Stromal cell of bone marrow (primary cell): ENCODE measurements around the gene PGBD1.

ENCODE experiments used
- DNase-seq: peaks from one replicate; pipeline ENCODE4 v3.0.0-alpha.2; 2012; ENCODE audit warnings: low read depth

Gene PGBD1

DNA sequence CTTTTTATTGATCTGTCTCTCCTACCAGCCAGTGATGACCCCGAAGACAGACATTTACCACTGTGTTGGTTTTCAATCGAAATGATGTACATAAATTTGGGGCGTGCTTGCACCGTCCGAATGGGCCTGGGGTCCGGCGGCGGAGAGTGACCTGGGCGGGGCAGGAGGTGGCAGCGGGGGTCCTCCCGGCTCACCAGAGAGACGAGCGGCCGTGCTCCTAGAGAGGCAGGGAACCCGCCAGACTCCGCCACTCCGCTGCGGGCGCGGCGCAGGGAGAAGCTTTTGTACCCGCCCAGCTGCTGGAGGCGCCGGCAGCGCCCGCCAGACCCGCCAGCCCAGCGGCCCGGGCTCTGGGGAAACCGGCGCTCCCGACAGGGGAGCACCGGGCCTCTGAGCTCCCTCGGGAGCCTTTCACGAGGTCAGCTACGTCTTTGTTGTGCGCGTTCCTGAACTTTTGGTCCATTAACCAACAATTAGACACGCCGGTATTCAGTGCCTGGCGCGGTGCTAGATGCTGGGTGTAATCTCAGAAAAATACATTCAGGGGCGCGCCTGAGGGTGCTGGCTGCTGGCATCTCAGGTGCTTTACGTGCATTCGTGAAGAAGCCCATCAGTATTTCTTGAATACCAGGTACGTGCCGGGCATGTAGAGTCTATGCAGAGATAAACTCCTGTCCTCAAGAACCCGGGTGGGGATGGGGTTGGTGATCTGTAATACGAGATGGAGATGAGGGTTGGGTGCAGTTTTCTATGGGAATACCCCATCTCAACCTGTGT lies at the start of gene PGBD1:
TSS of gene PGBD1 (plus strand) at position 285 of the 777 bp plus-strand sequence. CDS start 2,242 bp downstream, outside the sequence.
- DNase-seq = peak; percentile 40

DNA sequence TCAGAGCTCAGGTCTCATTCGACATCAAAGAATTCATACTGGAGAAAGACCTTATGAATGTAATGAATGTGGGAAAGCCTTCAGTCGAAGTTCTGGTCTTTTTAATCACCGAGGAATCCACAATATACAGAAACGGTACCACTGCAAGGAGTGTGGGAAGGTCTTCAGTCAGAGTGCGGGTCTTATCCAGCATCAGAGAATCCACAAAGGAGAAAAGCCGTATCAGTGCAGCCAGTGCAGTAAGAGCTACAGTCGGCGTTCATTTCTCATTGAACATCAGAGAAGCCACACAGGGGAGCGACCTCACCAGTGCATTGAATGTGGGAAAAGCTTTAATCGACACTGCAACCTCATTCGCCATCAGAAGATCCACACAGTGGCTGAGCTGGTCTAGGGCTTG lies 48.6 kb upstream of the PGBD1 start:
- no peak for DNase-seq

DNA sequence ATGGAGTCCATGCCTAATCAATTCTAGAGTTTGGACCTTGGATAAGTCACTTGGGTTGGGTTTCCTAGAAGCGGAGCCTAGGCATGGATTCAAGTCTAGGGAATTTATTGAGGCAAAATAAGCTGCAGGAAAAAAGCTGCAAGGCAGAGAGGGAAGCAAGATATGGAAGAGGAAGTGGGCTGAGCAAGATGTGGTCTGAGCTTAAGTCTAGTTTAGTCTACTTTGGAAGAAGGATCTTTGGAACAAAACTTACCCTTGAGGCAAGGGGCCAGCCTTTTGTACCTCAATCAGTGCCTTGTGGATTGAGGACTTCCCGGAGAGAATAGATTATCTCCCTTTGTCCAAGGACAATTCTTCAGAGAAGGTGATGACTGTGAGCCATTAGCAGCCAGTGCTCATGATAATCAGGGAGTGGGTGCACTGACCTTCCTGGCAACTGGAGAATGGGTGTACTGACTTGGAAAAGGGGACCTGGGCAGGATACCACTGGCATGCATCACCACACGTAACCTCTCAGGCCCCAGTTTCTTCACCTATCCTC lies 45.4 kb upstream of the PGBD1 start:
- DNase-seq = no peak

DNA sequence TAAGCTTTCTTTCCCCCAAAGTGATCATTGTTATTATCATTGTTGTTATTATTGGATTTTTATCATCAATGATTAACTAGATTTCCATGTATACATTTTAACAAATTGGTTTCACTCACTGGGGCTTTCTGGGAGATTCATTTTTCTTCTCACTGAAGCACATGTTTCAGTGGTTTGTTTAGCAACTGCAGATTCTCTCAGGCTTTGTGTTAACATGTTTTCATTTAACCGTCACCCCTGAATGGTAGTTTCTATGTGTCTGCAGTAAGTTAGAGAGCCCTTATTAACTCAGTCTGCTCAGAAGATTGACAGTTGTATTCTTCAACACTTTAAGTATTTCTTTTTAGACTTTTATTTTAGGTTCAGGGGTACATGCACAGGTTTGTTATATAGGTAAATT lies 41.7 kb upstream of the PGBD1 start:
- no peak for DNase-seq

- no peak for DNase-seq
These were observed 40.9 kb upstream of the PGBD1 start for GRCh38 chr6:28240471-28240870.

DNA sequence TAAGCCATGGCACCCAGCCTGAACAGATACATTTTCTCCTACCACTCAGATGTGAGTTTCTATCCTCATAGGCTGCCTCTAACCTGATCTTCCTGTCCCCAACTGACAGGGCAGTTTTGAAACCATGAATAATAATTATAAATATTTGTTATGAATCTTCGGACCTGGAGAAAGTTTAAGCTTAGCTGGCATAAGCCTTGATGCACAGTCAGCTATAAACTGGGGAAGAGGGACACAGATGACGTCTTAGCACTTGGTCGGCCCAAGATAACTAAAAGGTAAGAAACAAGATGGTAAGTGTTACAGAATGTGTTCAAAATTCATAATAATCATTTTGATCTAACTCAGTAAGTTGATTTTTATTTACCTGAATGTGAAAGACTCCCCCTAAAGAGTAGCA lies 37.4 kb upstream of the PGBD1 start:
- DNase-seq = no peak

DNA sequence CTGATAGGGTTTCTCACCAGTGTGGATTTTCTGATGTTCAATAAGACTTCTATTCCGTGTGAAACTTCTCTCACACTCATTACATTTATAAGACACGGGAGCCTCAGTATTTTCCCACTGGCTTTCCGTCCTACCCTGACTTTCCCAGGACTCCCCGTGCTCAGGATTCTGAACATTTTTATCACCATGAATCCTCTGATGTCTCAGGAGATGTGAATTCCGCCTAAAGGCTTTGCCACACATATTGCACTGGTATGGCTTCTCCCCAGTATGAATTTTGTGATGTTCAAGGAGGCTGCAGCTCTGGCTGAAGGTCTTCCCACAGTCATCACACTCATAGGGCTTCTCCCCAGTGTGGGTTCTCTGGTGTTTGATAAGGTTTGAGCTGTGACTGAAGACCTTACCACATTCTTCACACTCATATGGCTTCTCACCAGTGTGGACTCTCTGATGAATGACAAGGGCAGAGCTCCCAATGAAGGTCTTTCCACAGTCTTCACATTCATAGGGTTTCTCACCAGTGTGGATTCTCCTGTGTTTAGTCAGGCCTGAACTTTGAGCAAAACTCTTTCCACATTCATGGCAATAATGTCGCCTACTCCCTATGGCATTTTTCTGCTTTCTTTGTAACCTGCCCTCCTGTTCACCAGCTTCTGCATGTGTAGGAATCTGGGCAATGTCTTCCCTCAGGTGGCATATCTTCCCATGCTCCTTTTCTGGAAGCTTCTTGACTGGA lies 36.0 kb upstream of the PGBD1 start:
- no peak for DNase-seq

DNA sequence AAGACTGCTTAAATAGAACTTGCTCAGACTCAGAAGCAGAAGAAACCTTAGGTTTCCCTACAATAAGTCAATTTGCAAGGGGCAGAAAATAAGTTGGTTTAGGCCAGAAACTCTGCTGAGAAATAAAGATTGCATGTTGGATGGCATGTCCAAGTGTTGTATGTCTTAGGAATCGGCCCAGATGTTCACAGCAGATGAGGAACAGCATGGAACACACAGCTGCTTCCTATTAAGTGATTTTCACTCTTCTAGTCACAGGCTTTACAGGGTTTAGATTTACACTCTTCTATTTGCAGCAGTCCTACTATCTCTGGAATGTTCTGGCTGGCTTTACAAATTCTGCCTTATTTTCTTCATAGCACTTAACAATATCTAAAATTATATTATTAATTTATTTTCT lies 32.5 kb upstream of the PGBD1 start:
- DNase-seq = no peak

GRCh38 chr6:28250747-28251146 lies 30.6 kb upstream of the PGBD1 start:
- no peak for DNase-seq

GRCh38 chr6:28251661-28252008 lies 29.7 kb upstream of the PGBD1 start:
- no peak for DNase-seq

- peak; percentile 84 for DNase-seq
These were observed 29.1 kb upstream of the PGBD1 start, which contains the start of gene ZKSCAN4 for GRCh38 chr6:28252009-28252975. ZKSCAN4 (minus strand) TSS chr6:28252269; CDS start chr6:28251980, 289 bp downstream.

DNA sequence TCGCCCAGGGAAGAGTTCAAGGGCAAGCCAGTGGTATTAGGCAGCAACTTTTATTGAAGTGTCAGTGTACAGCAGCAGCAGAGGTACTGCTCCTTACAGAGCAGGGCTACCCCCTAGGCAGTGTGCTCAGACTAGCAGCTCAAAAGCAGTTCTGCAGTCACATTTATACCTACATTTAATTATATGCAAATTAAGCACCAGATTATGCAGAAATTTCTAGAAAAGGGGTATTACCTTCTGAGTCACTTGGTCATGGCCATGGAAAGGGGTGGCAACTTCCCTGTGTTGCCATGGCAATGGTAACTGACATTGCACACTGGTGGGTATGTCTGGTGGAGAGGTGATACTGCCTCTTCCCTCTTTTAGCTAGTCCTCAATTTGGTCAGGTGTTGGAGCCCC lies 27.3 kb upstream of the PGBD1 start:
- no peak for DNase-seq

DNA sequence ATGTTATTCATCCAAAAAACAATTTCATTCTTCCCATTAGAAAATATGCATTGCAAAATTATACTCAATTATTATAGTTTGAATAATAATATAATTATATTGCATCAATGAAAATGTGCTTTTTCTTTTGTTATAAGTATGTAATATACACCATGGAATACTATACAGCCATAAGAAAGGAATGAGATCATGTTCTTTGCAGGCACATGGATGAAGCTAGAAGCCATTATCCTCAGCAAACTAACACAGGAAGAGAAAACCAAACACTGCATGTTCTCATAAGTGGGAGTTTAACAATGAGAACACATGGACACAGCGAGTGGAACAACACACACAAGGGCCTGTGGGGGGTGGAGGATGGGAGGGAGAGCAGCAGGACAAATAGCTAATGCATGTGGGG lies 24.3 kb upstream of the PGBD1 start:
- DNase-seq = no peak

DNA sequence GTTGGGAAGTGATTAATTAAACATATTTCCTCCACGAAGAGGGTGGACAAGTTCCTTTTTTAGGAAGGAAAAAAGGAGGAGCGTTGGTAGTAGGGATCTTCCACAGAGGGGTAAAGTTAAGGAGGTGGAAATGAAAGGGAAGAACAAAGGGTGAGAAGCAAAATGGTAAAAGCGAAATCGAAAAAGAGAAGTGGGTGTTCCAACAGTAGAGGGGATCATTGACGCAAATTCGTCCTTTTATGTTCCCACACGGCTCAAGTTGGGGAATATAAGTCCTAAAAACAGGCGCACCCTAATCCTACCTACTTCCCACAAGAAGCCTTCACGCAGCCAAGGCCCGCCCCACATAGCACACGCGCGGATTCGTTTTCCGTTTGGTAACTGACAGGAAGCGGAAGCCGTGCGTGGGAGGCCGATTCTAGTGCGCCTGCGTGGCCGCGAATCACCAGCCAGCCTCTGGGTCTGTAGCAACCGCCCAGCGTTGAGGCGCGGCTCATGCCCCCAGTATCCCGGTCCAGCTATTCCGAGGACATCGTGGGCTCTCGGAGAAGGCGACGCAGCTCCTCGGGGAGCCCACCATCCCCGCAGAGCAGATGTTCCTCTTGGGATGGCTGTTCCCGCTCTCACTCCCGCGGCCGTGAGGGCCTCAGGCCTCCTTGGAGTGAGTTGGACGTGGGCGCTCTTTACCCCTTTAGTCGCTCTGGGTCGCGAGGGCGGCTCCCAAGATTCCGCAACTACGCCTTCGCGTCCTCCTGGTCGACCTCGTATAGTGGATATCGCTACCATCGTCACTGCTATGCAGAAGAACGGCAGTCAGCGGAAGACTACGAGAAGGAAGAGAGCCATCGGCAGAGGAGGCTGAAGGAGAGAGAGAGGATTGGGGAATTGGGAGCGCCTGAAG lies 22.2 kb upstream of the PGBD1 start, which contains the start of gene NKAPL:
TSS of gene NKAPL (plus strand) at position 421 of the 901 bp plus-strand sequence. CDS start at position 496, 75 bp downstream.
- DNase-seq = peak; percentile 50

- no peak for DNase-seq
These were observed 17.4 kb upstream of the PGBD1 start for GRCh38 chr6:28263922-28264321.

GRCh38 chr6:28264834-28265401 lies 16.5 kb upstream of the PGBD1 start:
- DNase-seq = no peak

- DNase-seq = no peak
These were observed 14.8 kb upstream of the PGBD1 start for GRCh38 chr6:28266563-28266961.

- peak; percentile 78 for DNase-seq
These were observed 14.2 kb upstream of the PGBD1 start, which contains the start of gene ZSCAN26 for GRCh38 chr6:28266962-28267694. ZSCAN26 (plus strand) TSS chr6:28267143; CDS start chr6:28271920, 4,777 bp downstream.

- DNase-seq = no peak
These were observed 13.7 kb upstream of the PGBD1 start for GRCh38 chr6:28267695-28268059.

DNA sequence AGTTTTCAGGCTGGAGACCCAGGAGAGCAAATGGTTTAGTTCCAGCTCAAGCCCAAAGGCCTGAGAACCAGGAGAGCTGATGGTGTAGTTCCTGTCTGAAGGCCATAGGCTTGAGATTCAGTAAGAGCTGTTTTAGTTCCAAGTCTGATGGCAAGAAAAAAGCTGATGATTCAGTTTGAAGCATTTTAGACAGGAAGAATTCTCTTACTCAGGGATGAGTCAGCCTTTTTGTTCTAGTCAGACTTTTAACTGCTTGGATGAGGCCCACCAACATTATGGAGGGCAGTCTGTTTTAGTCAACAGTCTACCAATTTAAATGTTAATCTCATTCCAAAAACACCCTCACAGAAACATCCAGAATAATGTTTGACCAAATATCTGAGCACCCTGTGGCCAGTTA lies 11.9 kb upstream of the PGBD1 start:
- peak; percentile 92 for DNase-seq
